ENCODE results near the gene SLC6A11. TPM values are rescaled to one million over a fixed set of nuclear protein-coding genes. Genes with fewer than 3 reads are reported as not detected.
A peak's percentile ranks its signal among the peaks of the same experiment; 100 is the strongest.

Gene SLC6A11
- polyA plus RNA-seq, 2 of the 4 experiments (the other 2 are of a cell fraction) = 0.03 TPM

DNA sequence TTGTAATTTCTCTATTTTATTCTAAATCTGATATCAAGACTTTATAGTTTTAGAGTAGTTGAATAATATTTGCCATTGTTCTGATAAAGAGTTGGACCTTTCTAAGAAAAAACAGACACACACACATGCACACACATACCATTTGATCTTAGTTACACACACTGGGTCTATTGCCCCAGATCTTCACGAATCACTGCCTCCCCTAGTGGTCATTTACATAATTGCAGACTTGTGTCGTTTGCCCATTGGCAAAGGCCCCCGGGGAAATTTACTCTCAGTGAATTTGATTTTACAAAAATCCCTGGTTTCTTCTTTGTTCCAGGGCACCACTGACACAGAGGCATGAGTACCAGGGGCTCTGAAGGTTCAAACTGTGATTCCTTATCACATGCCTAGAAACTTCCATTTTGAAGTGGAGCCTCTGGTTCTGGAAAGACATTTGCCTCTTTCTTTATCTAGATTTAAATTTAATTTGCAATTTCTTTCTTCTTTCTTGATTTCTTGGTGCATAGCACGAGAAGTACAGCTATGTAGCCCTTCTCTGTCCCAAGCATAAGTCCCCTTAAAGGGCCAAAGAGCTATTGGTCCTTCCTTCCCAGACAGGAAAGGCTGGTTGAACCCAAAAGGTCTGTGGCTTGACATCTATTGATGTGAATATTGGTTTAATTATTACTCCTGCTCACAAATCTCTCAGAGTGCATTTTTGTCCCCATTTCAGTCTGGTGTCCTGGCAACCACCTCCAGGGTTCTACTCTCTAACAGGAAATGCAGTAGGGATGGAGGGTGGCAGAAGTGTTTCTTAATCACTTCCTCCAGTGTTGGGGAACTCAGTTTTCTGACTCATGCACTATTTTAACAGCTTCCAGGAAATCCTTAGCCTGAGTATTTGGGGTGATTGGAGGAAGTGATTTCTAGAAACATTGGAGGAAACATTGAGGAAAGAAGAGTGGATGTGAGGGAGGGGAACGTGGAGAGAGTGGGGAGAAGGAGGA, 32.4 kb upstream of the SLC6A11 start:
- ChIA-PET CTCF (interaction anchor here (0.6 to 1.5 kb wide), 12 partner anchors 11 to 895 kb away, joined by 3 to 5 read pairs (median 4); partner anchors contain the start of gene SLC6A11), POLR2A (no interaction called here)
- Histone ChIP-seq H3K9me3 (no peaks in the 10 kb centered on the region), H3K4me3 (no peak overlapping the region), H3K4me2 (no peak overlapping the region), H3K27ac (no peak overlapping the region), H3K4me1 (no peaks in the 10 kb centered on the region)
- DNase-seq (ENCODE audit: low read depth in 1 of 2, low spot score in 1 of 2) (peak; percentile 26 to 40), ATAC-seq (peak in 1 of 2 experiments; percentile 72; a peak in 3 of 6 replicates), FAIRE-seq (no peak)
- WGBS (ENCODE audit: missing lambda C conversion rate) = 3% methylated on average over 5 of the region's 5 CpGs
- TF ChIP-seq KDM5A (IDR thresholded peaks at IDR 0.05) (no peak), RCOR1 (IDR thresholded peaks at IDR 0.05; ENCODE audit: low read depth, low read length) (no peak), ELK1 (IDR thresholded peaks at IDR 0.05; ENCODE audit: low read depth, low read length) (no peak), RFX5 (IDR thresholded peaks at IDR 0.05) (no peak), KDM1A (IDR thresholded peaks at IDR 0.05; ENCODE audit: low read depth) (no peak), CBX8 (IDR thresholded peaks at IDR 0.05) (no peak), RNF2 (IDR thresholded peaks at IDR 0.05; ENCODE audit: borderline replicate concordance, low read depth) (no peak), EHF (CRISPR knock-in tag; IDR thresholded peaks at IDR 0.05) (no peak), HOXB5 (CRISPR knock-in tag; IDR thresholded peaks at IDR 0.05) (no peak), NFE2L2 (conservative IDR thresholded peaks at IDR 0.05; ENCODE audit: low read length) (no peak), RAD21 (conservative IDR thresholded peaks at IDR 0.05 in 1 of 2, IDR thresholded peaks at IDR 0.05 in 1 of 2) (peak in 1 of 2 experiments; percentile 35; a peak in 1 of 5 replicates), POLR2AphosphoS2 (conservative IDR thresholded peaks at IDR 0.05; ENCODE audit: low read length) (no peak), CEBPB (IDR thresholded peaks at IDR 0.05) (no peak), FOSB (CRISPR knock-in tag; IDR thresholded peaks at IDR 0.05) (no peak), CTCF (IDR thresholded peaks at IDR 0.05) (peak; percentile 47), SREBF2 (IDR thresholded peaks at IDR 0.05) (no peak), POLR2A (IDR thresholded peaks at IDR 0.05; ENCODE audit: low read length) (no peak), ZSCAN20 (CRISPR knock-in tag; IDR thresholded peaks at IDR 0.05) (no peak)

GRCh38 chr3:10786640-10787039, 29.4 kb upstream of the SLC6A11 start:
- Histone ChIP-seq H3K27ac (no peak overlapping the region), H3K4me3 (no peak overlapping the region), H3K4me2 (no peak overlapping the region), H3K4me1 (no peaks in the 10 kb centered on the region), H3K9me3 (peaks cover 6% of the 10 kb centered on the region; the same call in 2 of the 3 replicates)
- no peak for TF ChIP-seq CBX8 (IDR thresholded peaks at IDR 0.05)
- peak; percentile 68 for TF ChIP-seq MAFK (IDR thresholded peaks at IDR 0.05; ENCODE audit: partially characterized antibody)
- POLR2A ChIA-PET = no interaction called here
- FAIRE-seq (no peak), DNase-seq (ENCODE audit: low read depth in 1 of 2, low spot score in 1 of 2) (no peak), ATAC-seq (no peak)
- CTCF ChIA-PET = interaction anchor here (2.8 kb wide), 1 partner anchor 29 kb away, joined by 9 read pairs; no protein-coding TSS in a partner anchor

GRCh38 chr3:10788451-10788850, 27.6 kb upstream of the SLC6A11 start:
- WGBS (ENCODE audit: missing lambda C conversion rate) = 0% methylated on average over 1 of the region's 1 CpG
- Histone ChIP-seq H3K27ac (no peak overlapping the region), H3K4me2 (no peak overlapping the region), H3K9me3 (peaks cover 6% of the 10 kb centered on the region; the same call in 2 of the 3 replicates), H3K4me1 (no peaks in the 10 kb centered on the region), H3K4me3 (no peak overlapping the region)
- ChIA-PET CTCF (no interaction called here), POLR2A (no interaction called here)
- DNase-seq (ENCODE audit: low read depth in 1 of 2, low spot score in 1 of 2) (no peak), ATAC-seq (no peak), FAIRE-seq (no peak)
- TF ChIP-seq RARB (CRISPR knock-in tag; IDR thresholded peaks at IDR 0.05) = no peak
- no peak for TF ChIP-seq MAX (IDR thresholded peaks at IDR 0.05)
- TF ChIP-seq HDAC2 (IDR thresholded peaks at IDR 0.05) = no peak
- TF ChIP-seq GATA3 (IDR thresholded peaks at IDR 0.05; ENCODE audit: borderline replicate concordance) = no peak
- no peak for TF ChIP-seq ELK1 (IDR thresholded peaks at IDR 0.05; ENCODE audit: low read depth, low read length)
- no peak for TF ChIP-seq HEYL (CRISPR knock-in tag; IDR thresholded peaks at IDR 0.05)
- TF ChIP-seq, protein P1, sequence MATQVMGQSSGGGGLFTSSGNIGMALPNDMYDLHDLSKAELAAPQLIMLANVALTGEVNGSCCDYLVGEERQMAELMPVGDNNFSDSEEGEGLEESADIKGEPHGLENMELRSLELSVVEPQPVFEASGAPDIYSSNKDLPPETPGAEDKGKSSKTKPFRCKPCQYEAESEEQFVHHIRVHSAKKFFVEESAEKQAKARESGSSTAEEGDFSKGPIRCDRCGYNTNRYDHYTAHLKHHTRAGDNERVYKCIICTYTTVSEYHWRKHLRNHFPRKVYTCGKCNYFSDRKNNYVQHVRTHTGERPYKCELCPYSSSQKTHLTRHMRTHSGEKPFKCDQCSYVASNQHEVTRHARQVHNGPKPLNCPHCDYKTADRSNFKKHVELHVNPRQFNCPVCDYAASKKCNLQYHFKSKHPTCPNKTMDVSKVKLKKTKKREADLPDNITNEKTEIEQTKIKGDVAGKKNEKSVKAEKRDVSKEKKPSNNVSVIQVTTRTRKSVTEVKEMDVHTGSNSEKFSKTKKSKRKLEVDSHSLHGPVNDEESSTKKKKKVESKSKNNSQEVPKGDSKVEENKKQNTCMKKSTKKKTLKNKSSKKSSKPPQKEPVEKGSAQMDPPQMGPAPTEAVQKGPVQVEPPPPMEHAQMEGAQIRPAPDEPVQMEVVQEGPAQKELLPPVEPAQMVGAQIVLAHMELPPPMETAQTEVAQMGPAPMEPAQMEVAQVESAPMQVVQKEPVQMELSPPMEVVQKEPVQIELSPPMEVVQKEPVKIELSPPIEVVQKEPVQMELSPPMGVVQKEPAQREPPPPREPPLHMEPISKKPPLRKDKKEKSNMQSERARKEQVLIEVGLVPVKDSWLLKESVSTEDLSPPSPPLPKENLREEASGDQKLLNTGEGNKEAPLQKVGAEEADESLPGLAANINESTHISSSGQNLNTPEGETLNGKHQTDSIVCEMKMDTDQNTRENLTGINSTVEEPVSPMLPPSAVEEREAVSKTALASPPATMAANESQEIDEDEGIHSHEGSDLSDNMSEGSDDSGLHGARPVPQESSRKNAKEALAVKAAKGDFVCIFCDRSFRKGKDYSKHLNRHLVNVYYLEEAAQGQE (IDR thresholded peaks at IDR 0.05) = no peak
